ENCODE measurements around the gene CEP43. TPM values are rescaled to one million over a fixed set of nuclear protein-coding genes. Genes with fewer than 3 reads are reported as not detected.
A peak's percentile ranks its signal among the peaks of the same experiment; 100 is the strongest.

Gene CEP43
- total RNA-seq, 1 experiment from 2014 or later: 34.2 TPM

GRCh38 chr6:166977621-166978525 is 21.3 kb upstream of the CEP43 start:
- no peak overlapping the region for H3K4me3 ChIP-seq (ENCODE audit: low read depth, low read length, poor library complexity, severe bottlenecking)
- H3K4me1 ChIP-seq (ENCODE audit: insufficient read depth, low read length, poor library complexity, severe bottlenecking): peaks cover 13% of the 10 kb centered on the region
- TF ChIP-seq CTCF (conservative IDR thresholded peaks at IDR 0.05; ENCODE audit: low read depth, low read length) (no peak), EZH2 (IDR thresholded peaks at IDR 0.05; ENCODE audit: borderline replicate concordance, low read depth, low read length, poor library complexity, severe bottlenecking) (no peak)
- no peak overlapping the region for H3K27ac ChIP-seq (ENCODE audit: low read depth, low read length, poor library complexity, severe bottlenecking)
- no TSS peak for BruUV-seq (replicated peaks)
- no peaks in the 10 kb centered on the region for H3K36me3 ChIP-seq (ENCODE audit: insufficient read depth, low read length, poor library complexity, severe bottlenecking)
- intact Hi-C loops (cut with micrococcal nuclease; ENCODE audit: unreplicated experiment): no loop called here
- peak; percentile 71 for DNase-seq (ENCODE audit: low spot score)
- CTCF ChIA-PET: no interaction called here
- POLR2A ChIA-PET (ENCODE audit: low non-redundant PET): interaction anchor here (0.6 kb wide), 1 partner anchor 12 kb away, joined by 3 read pairs; no protein-coding TSS in a partner anchor
- H3K27me3 ChIP-seq (replicated peaks; ENCODE audit: insufficient read depth, low read depth, low read length, poor library complexity): no peaks in the 10 kb centered on the region
- H3K9me3 ChIP-seq (ENCODE audit: low read depth, low read length, poor library complexity, severe bottlenecking): no peaks in the 10 kb centered on the region

GRCh38 chr6:166980738-166981137 is 18.5 kb upstream of the CEP43 start:
- no peak overlapping the region for H3K4me3 ChIP-seq (ENCODE audit: low read depth, low read length, poor library complexity, severe bottlenecking)
- no peak for DNase-seq (ENCODE audit: low spot score)
- no peaks in the 10 kb centered on the region for H3K9me3 ChIP-seq (ENCODE audit: low read depth, low read length, poor library complexity, severe bottlenecking)
- H3K27ac ChIP-seq (ENCODE audit: low read depth, low read length, poor library complexity, severe bottlenecking): no peak overlapping the region
- no TSS peak for BruUV-seq (replicated peaks)
- POLR2A ChIA-PET (ENCODE audit: low non-redundant PET): no interaction called here
- CTCF ChIA-PET: no interaction called here
- peaks cover 13% of the 10 kb centered on the region for H3K4me1 ChIP-seq (ENCODE audit: insufficient read depth, low read length, poor library complexity, severe bottlenecking)
- H3K27me3 ChIP-seq (replicated peaks; ENCODE audit: insufficient read depth, low read depth, low read length, poor library complexity): no peaks in the 10 kb centered on the region
- no peak for TF ChIP-seq EZH2 (IDR thresholded peaks at IDR 0.05; ENCODE audit: borderline replicate concordance, low read depth, low read length, poor library complexity, severe bottlenecking)
- TF ChIP-seq CTCF (conservative IDR thresholded peaks at IDR 0.05; ENCODE audit: low read depth, low read length): no peak
- intact Hi-C loops (cut with micrococcal nuclease; ENCODE audit: unreplicated experiment): no loop called here
- H3K36me3 ChIP-seq (ENCODE audit: insufficient read depth, low read length, poor library complexity, severe bottlenecking): no peaks in the 10 kb centered on the region

GRCh38 chr6:166987448-166987847 is 11.7 kb upstream of the CEP43 start:
- Histone ChIP-seq H3K4me1 (ENCODE audit: insufficient read depth, low read length, poor library complexity, severe bottlenecking) (peaks cover 6% of the 10 kb centered on the region), H3K36me3 (ENCODE audit: insufficient read depth, low read length, poor library complexity, severe bottlenecking) (no peaks in the 10 kb centered on the region), H3K27me3 (replicated peaks; ENCODE audit: insufficient read depth, low read depth, low read length, poor library complexity) (no peaks in the 10 kb centered on the region), H3K27ac (ENCODE audit: low read depth, low read length, poor library complexity, severe bottlenecking) (no peak overlapping the region), H3K4me3 (ENCODE audit: low read depth, low read length, poor library complexity, severe bottlenecking) (no peak overlapping the region), H3K9me3 (ENCODE audit: low read depth, low read length, poor library complexity, severe bottlenecking) (no peaks in the 10 kb centered on the region)
- POLR2A ChIA-PET (ENCODE audit: low non-redundant PET): no interaction called here
- no TSS peak for BruUV-seq (replicated peaks)
- CTCF ChIA-PET: no interaction called here
- DNase-seq (ENCODE audit: low spot score): no peak
- no peak for TF ChIP-seq CTCF (conservative IDR thresholded peaks at IDR 0.05; ENCODE audit: low read depth, low read length)
- TF ChIP-seq EZH2 (IDR thresholded peaks at IDR 0.05; ENCODE audit: borderline replicate concordance, low read depth, low read length, poor library complexity, severe bottlenecking): no peak
- intact Hi-C loops (cut with micrococcal nuclease; ENCODE audit: unreplicated experiment): no loop called here

Data from A673 (cell line).